ENCODE measurements around the gene OPN1SW. TPM values are rescaled to one million over a fixed set of nuclear protein-coding genes. Genes with fewer than 3 reads are reported as not detected.

Gene OPN1SW
- total and polyA plus RNA-seq, 3 experiments from 2014 or later, result not detected

- no peak overlapping the region for H3K27ac Mint-ChIP-seq
- H3K36me3 Mint-ChIP-seq, result peaks cover 0 to 10% (median 0%) of the 10 kb centered on the region in 3 donors
- no peak for DNase-seq
- H3K4me1 Mint-ChIP-seq, result no peaks in the 10 kb centered on the region
- H3K36me3 ChIP-seq (ENCODE audit: insufficient read depth, low read length), result no peaks in the 10 kb centered on the region
- ChIA-PET POLR2A (no interaction called here), CTCF (no interaction called here)
- H3K27me3 Mint-ChIP-seq, result no peaks in the 10 kb centered on the region
- no peaks in the 10 kb centered on the region for H3K4me1 ChIP-seq (ENCODE audit: insufficient read depth, low read length)
- H3K4me3 Mint-ChIP-seq, result no peak overlapping the region
- no peak overlapping the region for H3K27ac ChIP-seq (ENCODE audit: low read depth, low read length)
- H3K9me3 Mint-ChIP-seq, result peaks cover 2 to 21% (median 19%) of the 10 kb centered on the region in 5 donors
- no peak overlapping the region for H3K4me3 ChIP-seq (ENCODE audit: low read length)
- H3K9me3 ChIP-seq (ENCODE audit: low read length), result no peaks in the 10 kb centered on the region
- H3K27me3 ChIP-seq (ENCODE audit: insufficient read depth, low read length, poor library complexity, severe bottlenecking), result no peaks in the 10 kb centered on the region
These were observed 5.5 kb upstream of the OPN1SW start for GRCh38 chr7:128781126-128781525.

GRCh38 chr7:128778946-128779345 is 3.4 kb upstream of the OPN1SW start:
- POLR2A ChIA-PET, result no interaction called here

GRCh38 chr7:128777156-128778123 is 1.8 kb upstream of the OPN1SW start:
- ChIA-PET POLR2A (no interaction called here), CTCF (no interaction called here)
- DNase-seq, result no peak
- H3K9me3 ChIP-seq (ENCODE audit: low read length), result no peaks in the 10 kb centered on the region
- H3K36me3 Mint-ChIP-seq, result peaks cover 4 to 18% (median 16%) of the 10 kb centered on the region in 3 donors
- H3K4me3 Mint-ChIP-seq, result no peak overlapping the region
- no peak overlapping the region for H3K27ac Mint-ChIP-seq
- no peaks in the 10 kb centered on the region for H3K4me1 ChIP-seq (ENCODE audit: insufficient read depth, low read length)
- H3K27me3 Mint-ChIP-seq, result no peaks in the 10 kb centered on the region
- H3K36me3 ChIP-seq (ENCODE audit: insufficient read depth, low read length), result no peaks in the 10 kb centered on the region
- H3K4me1 Mint-ChIP-seq, result no peaks in the 10 kb centered on the region
- no peak overlapping the region for H3K27ac ChIP-seq (ENCODE audit: low read depth, low read length)
- H3K27me3 ChIP-seq (ENCODE audit: insufficient read depth, low read length, poor library complexity, severe bottlenecking), result no peaks in the 10 kb centered on the region
- peaks cover 2 to 21% (median 19%) of the 10 kb centered on the region in 5 donors for H3K9me3 Mint-ChIP-seq
- no peak overlapping the region for H3K4me3 ChIP-seq (ENCODE audit: low read length)

More at GRCh38 chr7:128778946-128779345, 3.4 kb upstream of the OPN1SW start:
- Mint-ChIP-seq H3K9me3 (peaks cover 2 to 21% (median 19%) of the 10 kb centered on the region in 5 donors), H3K36me3 (peaks cover 0 to 14% (median 6%) of the 10 kb centered on the region in 3 donors), H3K4me1 (no peaks in the 10 kb centered on the region), H3K4me3 (no peak overlapping the region), H3K27me3 (no peaks in the 10 kb centered on the region), H3K27ac (no peak overlapping the region)
- Histone ChIP-seq H3K9me3 (ENCODE audit: low read length) (no peaks in the 10 kb centered on the region), H3K27me3 (ENCODE audit: insufficient read depth, low read length, poor library complexity, severe bottlenecking) (no peaks in the 10 kb centered on the region), H3K27ac (ENCODE audit: low read depth, low read length) (no peak overlapping the region), H3K4me3 (ENCODE audit: low read length) (no peak overlapping the region), H3K4me1 (ENCODE audit: insufficient read depth, low read length) (no peaks in the 10 kb centered on the region), H3K36me3 (ENCODE audit: insufficient read depth, low read length) (no peaks in the 10 kb centered on the region)
- DNase-seq, result no peak
- CTCF ChIA-PET, result interaction anchor here (1.0 kb wide), 1 partner anchor 105 kb away, joined by 3 read pairs; no protein-coding TSS in a partner anchor

- CTCF ChIA-PET, result no interaction called here
- no peak for DNase-seq
- Mint-ChIP-seq H3K27me3 (no peaks in the 10 kb centered on the region), H3K27ac (peak overlapping the region in 1 of 8 donors; percentile 66), H3K36me3 (peaks cover 18 to 39% (median 19%) of the 10 kb centered on the region in 3 donors), H3K4me1 (no peaks in the 10 kb centered on the region), H3K4me3 (no peak overlapping the region), H3K9me3 (peaks cover 2 to 21% (median 19%) of the 10 kb centered on the region in 5 donors)
- no peak overlapping the region for H3K27ac ChIP-seq (ENCODE audit: low read depth, low read length)
- H3K9me3 ChIP-seq (ENCODE audit: low read length), result no peaks in the 10 kb centered on the region
- no peaks in the 10 kb centered on the region for H3K4me1 ChIP-seq (ENCODE audit: insufficient read depth, low read length)
- no peak overlapping the region for H3K4me3 ChIP-seq (ENCODE audit: low read length)
- no peaks in the 10 kb centered on the region for H3K27me3 ChIP-seq (ENCODE audit: insufficient read depth, low read length, poor library complexity, severe bottlenecking)
- peaks cover 7% of the 10 kb centered on the region for H3K36me3 ChIP-seq (ENCODE audit: insufficient read depth, low read length)
- POLR2A ChIA-PET, result no interaction called here
These were observed 673 bp downstream of the OPN1SW start for GRCh38 chr7:128774921-128775320.

GRCh38 chr7:128774029-128774689 is 1.4 kb downstream of the OPN1SW start:
- H3K9me3 ChIP-seq (ENCODE audit: low read length), result no peaks in the 10 kb centered on the region
- POLR2A ChIA-PET, result no interaction called here
- CTCF ChIA-PET, result no interaction called here
- H3K27ac ChIP-seq (ENCODE audit: low read depth, low read length), result no peak overlapping the region
- H3K27me3 ChIP-seq (ENCODE audit: insufficient read depth, low read length, poor library complexity, severe bottlenecking), result no peaks in the 10 kb centered on the region
- no peaks in the 10 kb centered on the region for H3K4me1 ChIP-seq (ENCODE audit: insufficient read depth, low read length)
- peaks cover 7% of the 10 kb centered on the region for H3K36me3 ChIP-seq (ENCODE audit: insufficient read depth, low read length)
- Mint-ChIP-seq H3K27ac (no peak overlapping the region), H3K4me1 (no peaks in the 10 kb centered on the region), H3K9me3 (peaks cover 2 to 21% (median 19%) of the 10 kb centered on the region in 5 donors), H3K4me3 (no peak overlapping the region), H3K36me3 (peaks cover 22 to 47% (median 24%) of the 10 kb centered on the region in 3 donors), H3K27me3 (no peaks in the 10 kb centered on the region)
- no peak overlapping the region for H3K4me3 ChIP-seq (ENCODE audit: low read length)
- DNase-seq, result no peak

GRCh38 chr7:128773604-128774003 is 2.0 kb downstream of the OPN1SW start:
- ChIA-PET CTCF (no interaction called here), POLR2A (no interaction called here)
- Mint-ChIP-seq H3K27ac (no peak overlapping the region), H3K9me3 (peaks cover 2 to 18% (median 16%) of the 10 kb centered on the region in 5 donors), H3K27me3 (no peaks in the 10 kb centered on the region), H3K4me1 (no peaks in the 10 kb centered on the region), H3K36me3 (peaks cover 26 to 52% (median 28%) of the 10 kb centered on the region in 3 donors), H3K4me3 (no peak overlapping the region)
- Histone ChIP-seq H3K4me1 (ENCODE audit: insufficient read depth, low read length) (no peaks in the 10 kb centered on the region), H3K9me3 (ENCODE audit: low read length) (no peaks in the 10 kb centered on the region), H3K36me3 (ENCODE audit: insufficient read depth, low read length) (peaks cover 7% of the 10 kb centered on the region), H3K27me3 (ENCODE audit: insufficient read depth, low read length, poor library complexity, severe bottlenecking) (no peaks in the 10 kb centered on the region), H3K27ac (ENCODE audit: low read depth, low read length) (no peak overlapping the region), H3K4me3 (ENCODE audit: low read length) (no peak overlapping the region)
- DNase-seq, result no peak

- peaks cover 17% of the 10 kb centered on the region for H3K36me3 ChIP-seq (ENCODE audit: insufficient read depth, low read length)
These were observed 5.4 kb downstream of the OPN1SW start for GRCh38 chr7:128770233-128770632.

More at GRCh38 chr7:128770233-128770632, 5.4 kb downstream of the OPN1SW start:
- H3K27me3 ChIP-seq (ENCODE audit: insufficient read depth, low read length, poor library complexity, severe bottlenecking), result no peaks in the 10 kb centered on the region
- no peak for DNase-seq
- H3K4me3 ChIP-seq (ENCODE audit: low read length), result no peak overlapping the region
- H3K9me3 Mint-ChIP-seq, result no peaks in the 10 kb centered on the region
- no peaks in the 10 kb centered on the region for H3K27me3 Mint-ChIP-seq
- no peaks in the 10 kb centered on the region for H3K4me1 Mint-ChIP-seq
- no peak overlapping the region for H3K27ac ChIP-seq (ENCODE audit: low read depth, low read length)
- H3K4me1 ChIP-seq (ENCODE audit: insufficient read depth, low read length), result no peaks in the 10 kb centered on the region
- H3K9me3 ChIP-seq (ENCODE audit: low read length), result no peaks in the 10 kb centered on the region
- H3K4me3 Mint-ChIP-seq, result no peak overlapping the region
- POLR2A ChIA-PET, result no interaction called here
- peaks cover 16 to 77% (median 33%) of the 10 kb centered on the region in 3 donors for H3K36me3 Mint-ChIP-seq
- peak overlapping the region in 2 of 8 donors; percentile 54 to 75 for H3K27ac Mint-ChIP-seq
- CTCF ChIA-PET, result no interaction called here

All from CD8-positive, alpha-beta memory T cell (primary cell).